H9 (cell line): ENCODE measurements around the gene ACYP2. TPM values are rescaled to one million over a fixed set of nuclear protein-coding genes. Genes with fewer than 3 reads are reported as not detected.

Source experiments
- DNase-seq: peaks from one replicate; pipeline ENCODE4 v3.0.0-alpha.2; 2017
- H2AFZ ChIP-seq: one replicate; pipeline ENCODE4 v1.6.1; 2013; ENCODE audit warnings: mild to moderate bottlenecking, low read length, control low read depth, moderate library complexity
- H2AK5ac ChIP-seq: 2 replicates; pipeline ENCODE4 v1.6.1; 2013; ENCODE audit warnings: low read length, control low read depth, mixed read lengths; ENCODE audit not compliant: insufficient read length
- H2BK120ac ChIP-seq: one replicate; pipeline ENCODE4 v1.6.1; 2013; ENCODE audit warnings: low read depth, mild to moderate bottlenecking, low read length, control low read depth, inconsistent platforms; ENCODE audit not compliant: poor library complexity, severe bottlenecking
- H2BK12ac ChIP-seq: 2 replicates; pipeline ENCODE4 v1.6.1; 2013; ENCODE audit warnings: low read length, control low read depth, mixed read lengths, low read depth; ENCODE audit not compliant: insufficient read length
- H2BK15ac ChIP-seq: 2 replicates; pipeline ENCODE4 v1.6.1; 2013; ENCODE audit warnings: low read depth, low read length, control low read depth
- H2BK20ac ChIP-seq: one replicate; pipeline ENCODE4 v1.6.1; 2013; ENCODE audit warnings: low read depth, mild to moderate bottlenecking, low read length, control low read depth, inconsistent platforms; ENCODE audit not compliant: poor library complexity, severe bottlenecking
- H2BK5ac ChIP-seq: 2 replicates; pipeline ENCODE4 v1.6.1; 2013; ENCODE audit warnings: low read length, control low read depth, mixed read lengths; ENCODE audit not compliant: insufficient read length
- H3K14ac ChIP-seq: 2 replicates; pipeline ENCODE4 v1.6.1; 2013; ENCODE audit warnings: low read length, control low read depth; ENCODE audit not compliant: insufficient read depth
- H3K18ac ChIP-seq: 2 replicates; pipeline ENCODE4 v1.6.1; 2013; ENCODE audit warnings: low read depth, mild to moderate bottlenecking, mixed read lengths, low read length, control low read depth; ENCODE audit not compliant: insufficient read length
- H3K23ac ChIP-seq: 2 replicates; pipeline ENCODE4 v1.6.1; 2013; ENCODE audit warnings: low read length, control low read depth, mixed read lengths, low read depth; ENCODE audit not compliant: insufficient read length
- H3K23me2 ChIP-seq: 2 replicates; pipeline ENCODE4 v1.6.1; 2013; ENCODE audit warnings: low read depth, mild to moderate bottlenecking, mixed read lengths, low read length, control low read depth; ENCODE audit not compliant: insufficient read length, poor library complexity, severe bottlenecking
- H3K27ac ChIP-seq: 2 replicates; pipeline ENCODE4 v1.5.1; 2013; ENCODE audit warnings: low read length, control low read depth, mixed read lengths, low read depth; ENCODE audit not compliant: insufficient read length
- H3K27me3 ChIP-seq: 2 replicates; pipeline ENCODE4 v1.6.1; 2013; ENCODE audit warnings: low read length, control low read depth, inconsistent platforms; ENCODE audit not compliant: insufficient read depth
- H3K4ac ChIP-seq: 2 replicates; pipeline ENCODE4 v1.6.1; 2013; ENCODE audit warnings: low read depth, mild to moderate bottlenecking, control low read depth, inconsistent platforms, low read length, moderate library complexity
- H3K4me1 ChIP-seq: 2 replicates; pipeline ENCODE4 v1.6.1; 2013; ENCODE audit warnings: low read length, control low read depth, inconsistent platforms; ENCODE audit not compliant: insufficient read depth
- H3K4me2 ChIP-seq: 2 replicates; pipeline ENCODE4 v1.6.1; 2013; ENCODE audit warnings: low read length, control low read depth, mixed read lengths; ENCODE audit not compliant: insufficient read length, insufficient read depth
- H3K56ac ChIP-seq: 2 replicates; pipeline ENCODE4 v1.6.1; 2013; ENCODE audit warnings: low read depth, mild to moderate bottlenecking, mixed read lengths, low read length, control low read depth; ENCODE audit not compliant: insufficient read length
- H3K79me1 ChIP-seq: 2 replicates; pipeline ENCODE4 v1.6.1; 2013; ENCODE audit warnings: low read depth, mild to moderate bottlenecking, moderate library complexity, low read length, control low read depth, inconsistent platforms; ENCODE audit not compliant: insufficient read depth, poor library complexity, severe bottlenecking
- H3K79me2 ChIP-seq: 2 replicates; pipeline ENCODE4 v1.6.1; 2013; ENCODE audit warnings: low read length, control low read depth, inconsistent platforms; ENCODE audit not compliant: insufficient read depth
- H3K9ac ChIP-seq: 2 replicates; pipeline ENCODE4 v1.6.1; 2013; ENCODE audit warnings: low read length, control low read depth, mixed read lengths; ENCODE audit not compliant: insufficient read length; ENCODE audit errors: extremely low read depth
- H3K9me3 ChIP-seq: one replicate; pipeline ENCODE4 v1.6.1; 2013; ENCODE audit warnings: low read depth, low read length, inconsistent platforms; ENCODE audit not compliant: control insufficient read depth
- H3T11ph ChIP-seq: one replicate; pipeline ENCODE4 v1.6.1; 2013; ENCODE audit warnings: mild to moderate bottlenecking, low read length, control low read depth, inconsistent platforms
- H4K20me1 ChIP-seq: one replicate; pipeline ENCODE4 v1.6.1; 2013; ENCODE audit not compliant: control insufficient read depth, insufficient read length, insufficient read depth
- H4K5ac ChIP-seq: 2 replicates; pipeline ENCODE4 v1.6.1; 2013; ENCODE audit warnings: low read depth, mild to moderate bottlenecking, mixed read lengths, low read length, control low read depth; ENCODE audit not compliant: insufficient read length
- H4K8ac ChIP-seq: replicated peaks from 2 replicates; pipeline ENCODE4 v1.6.1; 2013; ENCODE audit warnings: low read length, control low read depth, mixed read lengths, low read depth; ENCODE audit not compliant: insufficient read length
- H4K91ac ChIP-seq: 2 replicates; pipeline ENCODE4 v1.6.1; 2013; ENCODE audit warnings: low read depth, mild to moderate bottlenecking, moderate library complexity, mixed read lengths, low read length, control low read depth; ENCODE audit not compliant: insufficient read length
- H3K27ac Mint-ChIP-seq, 3 experiments: 2 replicates in 2 of 3; 3 replicates in 1 of 3; pipeline ENCODE4 v1.8.0; 2020 to 2021; ENCODE audit warnings: mixed read lengths in 3 of 3, mild to moderate bottlenecking in 1 of 3, moderate library complexity in 1 of 3
- H3K27me3 Mint-ChIP-seq: 2 replicates; pipeline ENCODE4 v1.8.0; 2021; ENCODE audit warnings: low read depth, mild to moderate bottlenecking, moderate library complexity, mixed read lengths
- H3K36me3 Mint-ChIP-seq, 3 experiments: 2 replicates in 2 of 3; 3 replicates in 1 of 3; pipeline ENCODE4 v1.8.0; 2020 to 2021; ENCODE audit warnings: low read depth in 3 of 3, mixed read lengths in 3 of 3; ENCODE audit not compliant: insufficient read depth in 1 of 3
- H3K4me1 Mint-ChIP-seq, 2 experiments: 2 replicates each; pipeline ENCODE4 v1.8.0; 2020; ENCODE audit warnings: mixed read lengths in 2 of 2
- H3K4me3 Mint-ChIP-seq, 2 experiments: 2 replicates in 1 of 2; 3 replicates in 1 of 2; pipeline ENCODE4 v1.8.0; 2020 to 2021; ENCODE audit warnings: mild to moderate bottlenecking in 2 of 2, mixed read lengths in 2 of 2, moderate library complexity in 1 of 2
- H3K9me3 Mint-ChIP-seq, 2 experiments: 2 replicates in 1 of 2; 3 replicates in 1 of 2; pipeline ENCODE4 v1.8.0; 2020; ENCODE audit warnings: mild to moderate bottlenecking in 2 of 2, mixed read lengths in 2 of 2, moderate library complexity in 1 of 2
- WGBS: extraction: QIAGEN DNeasy Blood & Tissue Kit; methylation state at CpG from one replicate; pipeline ENCODE4 v1.1.7; 2013; ENCODE audit warnings: missing lambda C conversion rate, low lambda C conversion rate, mixed read lengths; ENCODE audit not compliant: insufficient read length; ENCODE audit errors: extremely low coverage; 5-methylcytosine and 5-hydroxymethylcytosine counted together
- total RNA-seq: library from RNA; stranded (reverse); gene quantifications from 2 replicates; pipeline ENCODE4 v1.2.1, GENCODE V29; 2021
- TF ChIP-seq, protein P1 (sequence below): fragments of 200-600 bp; sonication (generic); conservative IDR thresholded peaks from 3 replicates; pipeline ENCODE4 v1.8.0; 2021; ENCODE audit warnings: antibody characterized with exemption, mild to moderate bottlenecking

ACYP2 gene
- total RNA-seq, 1 experiment from 2014 or later: 3.2 TPM

DNA sequence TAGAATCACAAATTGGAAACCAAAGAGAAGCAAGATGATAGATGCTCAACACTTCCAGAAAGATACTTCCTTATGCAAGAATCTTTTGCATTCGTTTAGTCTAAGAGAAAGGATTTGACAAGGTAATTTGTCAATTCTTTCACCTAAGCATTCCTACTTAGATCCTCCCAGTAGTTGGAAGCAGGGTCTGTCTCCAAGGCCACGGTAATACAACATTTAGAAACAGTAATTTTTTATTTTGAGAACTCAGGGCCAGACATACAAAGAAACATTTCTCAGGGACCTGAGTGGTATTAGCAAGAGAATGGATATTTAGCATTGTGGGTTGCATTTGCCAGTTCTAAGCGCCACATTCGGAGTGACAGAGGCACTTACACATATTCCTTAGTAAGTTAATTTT, 68.6 kb downstream of the ACYP2 start:
- DNase-seq: no peak
- no peak overlapping the region for H2BK15ac ChIP-seq
- H2AFZ ChIP-seq: no peak overlapping the region
- H3K14ac ChIP-seq: no peak overlapping the region
- no peak overlapping the region for H4K91ac ChIP-seq
- no peaks in the 10 kb centered on the region for H3K9me3 ChIP-seq
- H2BK20ac ChIP-seq: no peak overlapping the region
- Mint-ChIP-seq H3K4me1 (peaks cover 0 to 7% of the 10 kb centered on the region in 2 experiments; a peak in 2 of 4 replicates), H3K36me3 (no peaks in the 10 kb centered on the region), H3K27ac (no peak overlapping the region), H3K27me3 (no peaks in the 10 kb centered on the region; the same call in 1 of the 2 replicates), H3K4me3 (no peak overlapping the region), H3K9me3 (no peaks in the 10 kb centered on the region)
- no peak overlapping the region for H3K4ac ChIP-seq
- no peaks in the 10 kb centered on the region for H3K27me3 ChIP-seq
- H3K27ac ChIP-seq: no peak overlapping the region
- no peak overlapping the region for H2BK120ac ChIP-seq
- H4K8ac ChIP-seq: no peak overlapping the region
- H2BK5ac ChIP-seq: no peak overlapping the region
- no peak overlapping the region for H2BK12ac ChIP-seq
- H3K79me1 ChIP-seq: no peaks in the 10 kb centered on the region
- no peak overlapping the region for H3T11ph ChIP-seq
- H4K20me1 ChIP-seq: no peaks in the 10 kb centered on the region
- no peaks in the 10 kb centered on the region for H3K79me2 ChIP-seq
- no peak overlapping the region for H3K23ac ChIP-seq
- no peaks in the 10 kb centered on the region for H3K4me1 ChIP-seq
- H3K23me2 ChIP-seq: no peaks in the 10 kb centered on the region
- H3K4me2 ChIP-seq: no peak overlapping the region
- no peak overlapping the region for H3K18ac ChIP-seq
- no peak overlapping the region for H3K9ac ChIP-seq
- H3K56ac ChIP-seq: no peak overlapping the region
- TF ChIP-seq, protein P1, sequence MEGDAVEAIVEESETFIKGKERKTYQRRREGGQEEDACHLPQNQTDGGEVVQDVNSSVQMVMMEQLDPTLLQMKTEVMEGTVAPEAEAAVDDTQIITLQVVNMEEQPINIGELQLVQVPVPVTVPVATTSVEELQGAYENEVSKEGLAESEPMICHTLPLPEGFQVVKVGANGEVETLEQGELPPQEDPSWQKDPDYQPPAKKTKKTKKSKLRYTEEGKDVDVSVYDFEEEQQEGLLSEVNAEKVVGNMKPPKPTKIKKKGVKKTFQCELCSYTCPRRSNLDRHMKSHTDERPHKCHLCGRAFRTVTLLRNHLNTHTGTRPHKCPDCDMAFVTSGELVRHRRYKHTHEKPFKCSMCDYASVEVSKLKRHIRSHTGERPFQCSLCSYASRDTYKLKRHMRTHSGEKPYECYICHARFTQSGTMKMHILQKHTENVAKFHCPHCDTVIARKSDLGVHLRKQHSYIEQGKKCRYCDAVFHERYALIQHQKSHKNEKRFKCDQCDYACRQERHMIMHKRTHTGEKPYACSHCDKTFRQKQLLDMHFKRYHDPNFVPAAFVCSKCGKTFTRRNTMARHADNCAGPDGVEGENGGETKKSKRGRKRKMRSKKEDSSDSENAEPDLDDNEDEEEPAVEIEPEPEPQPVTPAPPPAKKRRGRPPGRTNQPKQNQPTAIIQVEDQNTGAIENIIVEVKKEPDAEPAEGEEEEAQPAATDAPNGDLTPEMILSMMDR: no peak
- H2AK5ac ChIP-seq: no peak overlapping the region
- no CpG with 5 or more reads among the region's 4 CpGs for WGBS
- no peak overlapping the region for H4K5ac ChIP-seq
